ENCODE data around the gene PTTG1IP.

The PTTG1IP gene

GRCh38 chr21:44886113-44887075 lies 12.9 kb upstream of the PTTG1IP start:
- Histone ChIP-seq H3K79me2 (ENCODE audit: insufficient read depth, low read length) (no peaks in the 10 kb centered on the region), H3K4me2 (ENCODE audit: low read length) (no peak overlapping the region), H3K36me3 (ENCODE audit: insufficient read depth, low read length) (no peaks in the 10 kb centered on the region), H3K9ac (ENCODE audit: low read length) (no peak overlapping the region), H3K4me1 (ENCODE audit: insufficient read depth, low read length, severe bottlenecking) (peaks cover 2% of the 10 kb centered on the region), H2AFZ (ENCODE audit: low read length) (no peak overlapping the region), H3K4me3 (ENCODE audit: low read depth, low read length, poor library complexity, severe bottlenecking) (no peak overlapping the region), H4K20me1 (ENCODE audit: insufficient read depth, low read length) (no peaks in the 10 kb centered on the region), H3K27ac (ENCODE audit: low read depth, low read length, poor library complexity, severe bottlenecking) (no peak overlapping the region), H3K9me3 (ENCODE audit: low read length) (no peaks in the 10 kb centered on the region), H3K27me3 (ENCODE audit: insufficient read depth, low read length) (no peaks in the 10 kb centered on the region), H3F3A (ENCODE audit: insufficient read depth, low read length) (no peaks in the 10 kb centered on the region), H3K9me2 (ENCODE audit: low read depth, low read length) (no peaks in the 10 kb centered on the region)
- no peak for TF ChIP-seq EZH2 (IDR thresholded peaks at IDR 0.05; ENCODE audit: borderline replicate concordance, low read length)
- TF ChIP-seq CTCF (IDR thresholded peaks at IDR 0.05; ENCODE audit: low read length): no peak

GRCh38 chr21:44885615-44886014 lies 12.1 kb upstream of the PTTG1IP start:
- no peak overlapping the region for H3K9ac ChIP-seq (ENCODE audit: low read length)
- peaks cover 10% of the 10 kb centered on the region for H3K4me1 ChIP-seq (ENCODE audit: insufficient read depth, low read length, severe bottlenecking)
- no peak overlapping the region for H3K4me3 ChIP-seq (ENCODE audit: low read depth, low read length, poor library complexity, severe bottlenecking)
- no peaks in the 10 kb centered on the region for H3K79me2 ChIP-seq (ENCODE audit: insufficient read depth, low read length)
- H4K20me1 ChIP-seq (ENCODE audit: insufficient read depth, low read length): no peaks in the 10 kb centered on the region
- TF ChIP-seq CTCF (IDR thresholded peaks at IDR 0.05; ENCODE audit: low read length): no peak
- no peak for TF ChIP-seq EZH2 (IDR thresholded peaks at IDR 0.05; ENCODE audit: borderline replicate concordance, low read length)
- H3K9me3 ChIP-seq (ENCODE audit: low read length): no peaks in the 10 kb centered on the region
- no peaks in the 10 kb centered on the region for H3F3A ChIP-seq (ENCODE audit: insufficient read depth, low read length)
- H2AFZ ChIP-seq (ENCODE audit: low read length): no peak overlapping the region
- H3K4me2 ChIP-seq (ENCODE audit: low read length): no peak overlapping the region
- H3K36me3 ChIP-seq (ENCODE audit: insufficient read depth, low read length): no peaks in the 10 kb centered on the region
- no peak overlapping the region for H3K27ac ChIP-seq (ENCODE audit: low read depth, low read length, poor library complexity, severe bottlenecking)
- H3K27me3 ChIP-seq (ENCODE audit: insufficient read depth, low read length): no peaks in the 10 kb centered on the region
- no peaks in the 10 kb centered on the region for H3K9me2 ChIP-seq (ENCODE audit: low read depth, low read length)

GRCh38 chr21:44884097-44884496 lies 10.6 kb upstream of the PTTG1IP start:
- H3K9me2 ChIP-seq (ENCODE audit: low read depth, low read length): no peaks in the 10 kb centered on the region
- H3F3A ChIP-seq (ENCODE audit: insufficient read depth, low read length): no peaks in the 10 kb centered on the region
- H3K79me2 ChIP-seq (ENCODE audit: insufficient read depth, low read length): no peaks in the 10 kb centered on the region
- no peak overlapping the region for H3K4me2 ChIP-seq (ENCODE audit: low read length)
- H3K4me3 ChIP-seq (ENCODE audit: low read depth, low read length, poor library complexity, severe bottlenecking): no peak overlapping the region
- H3K9ac ChIP-seq (ENCODE audit: low read length): no peak overlapping the region
- H3K36me3 ChIP-seq (ENCODE audit: insufficient read depth, low read length): no peaks in the 10 kb centered on the region
- H3K4me1 ChIP-seq (ENCODE audit: insufficient read depth, low read length, severe bottlenecking): peaks cover 12% of the 10 kb centered on the region
- no peak overlapping the region for H2AFZ ChIP-seq (ENCODE audit: low read length)
- no peak overlapping the region for H3K27ac ChIP-seq (ENCODE audit: low read depth, low read length, poor library complexity, severe bottlenecking)
- H3K9me3 ChIP-seq (ENCODE audit: low read length): no peaks in the 10 kb centered on the region
- H3K27me3 ChIP-seq (ENCODE audit: insufficient read depth, low read length): no peaks in the 10 kb centered on the region
- TF ChIP-seq EZH2 (IDR thresholded peaks at IDR 0.05; ENCODE audit: borderline replicate concordance, low read length) (no peak), CTCF (IDR thresholded peaks at IDR 0.05; ENCODE audit: low read length) (no peak)
- H4K20me1 ChIP-seq (ENCODE audit: insufficient read depth, low read length): no peaks in the 10 kb centered on the region

All from OCI-LY1 (cell line).